ENCODE measurements around the gene OPN4. TPM values are rescaled to one million over a fixed set of nuclear protein-coding genes. Genes with fewer than 3 reads are reported as not detected.

The OPN4 gene
- total RNA-seq, 1 experiment from 2014 or later: not detected

GRCh38 chr10:86659161-86659691 is 4.9 kb downstream of the OPN4 start:
- no peaks in the 10 kb centered on the region for H4K20me1 ChIP-seq (ENCODE audit: low read length)
- TF ChIP-seq EZH2 (IDR thresholded peaks at IDR 0.05; ENCODE audit: low read length, unreplicated experiment) (no peak), EZH2phosphoT487 (IDR thresholded peaks at IDR 0.05; ENCODE audit: borderline replicate concordance, low read length) (no peak)
- TF ChIP-seq, protein P1, sequence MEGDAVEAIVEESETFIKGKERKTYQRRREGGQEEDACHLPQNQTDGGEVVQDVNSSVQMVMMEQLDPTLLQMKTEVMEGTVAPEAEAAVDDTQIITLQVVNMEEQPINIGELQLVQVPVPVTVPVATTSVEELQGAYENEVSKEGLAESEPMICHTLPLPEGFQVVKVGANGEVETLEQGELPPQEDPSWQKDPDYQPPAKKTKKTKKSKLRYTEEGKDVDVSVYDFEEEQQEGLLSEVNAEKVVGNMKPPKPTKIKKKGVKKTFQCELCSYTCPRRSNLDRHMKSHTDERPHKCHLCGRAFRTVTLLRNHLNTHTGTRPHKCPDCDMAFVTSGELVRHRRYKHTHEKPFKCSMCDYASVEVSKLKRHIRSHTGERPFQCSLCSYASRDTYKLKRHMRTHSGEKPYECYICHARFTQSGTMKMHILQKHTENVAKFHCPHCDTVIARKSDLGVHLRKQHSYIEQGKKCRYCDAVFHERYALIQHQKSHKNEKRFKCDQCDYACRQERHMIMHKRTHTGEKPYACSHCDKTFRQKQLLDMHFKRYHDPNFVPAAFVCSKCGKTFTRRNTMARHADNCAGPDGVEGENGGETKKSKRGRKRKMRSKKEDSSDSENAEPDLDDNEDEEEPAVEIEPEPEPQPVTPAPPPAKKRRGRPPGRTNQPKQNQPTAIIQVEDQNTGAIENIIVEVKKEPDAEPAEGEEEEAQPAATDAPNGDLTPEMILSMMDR (conservative IDR thresholded peaks at IDR 0.05; ENCODE audit: low read depth, low read length): no peak
- no peaks in the 10 kb centered on the region for H3K9me2 ChIP-seq (replicated peaks; ENCODE audit: low read length)
- H3K79me2 ChIP-seq (ENCODE audit: low read length): no peaks in the 10 kb centered on the region
- no peak overlapping the region for H3K4me3 ChIP-seq (ENCODE audit: low read length)
- H3K27me3 ChIP-seq (ENCODE audit: low read length): no peaks in the 10 kb centered on the region
- no peak overlapping the region for H3K4me2 ChIP-seq (ENCODE audit: low read length)
- no peak overlapping the region for H3K27ac ChIP-seq (ENCODE audit: low read length)
- DNase-seq (no peak), ATAC-seq (no peak)
- no peaks in the 10 kb centered on the region for H3K36me3 ChIP-seq (ENCODE audit: low read depth, low read length)
- no TSS peak for BruUV-seq (replicated peaks)
- H3F3A ChIP-seq (ENCODE audit: low read length, unreplicated experiment): no peaks in the 10 kb centered on the region
- POLR2A ChIA-PET (ENCODE audit: unreplicated experiment): no interaction called here
- H3K9ac ChIP-seq (ENCODE audit: low read length): no peak overlapping the region
- CTCF ChIA-PET: no interaction called here
- no peak overlapping the region for H2AFZ ChIP-seq (ENCODE audit: low read length)
- H3K4me1 ChIP-seq (ENCODE audit: insufficient read depth, low read length): no peaks in the 10 kb centered on the region
- H3K9me3 ChIP-seq (ENCODE audit: low read length): no peaks in the 10 kb centered on the region
- intact Hi-C loops (cut with micrococcal nuclease): no loop called here

DNA sequence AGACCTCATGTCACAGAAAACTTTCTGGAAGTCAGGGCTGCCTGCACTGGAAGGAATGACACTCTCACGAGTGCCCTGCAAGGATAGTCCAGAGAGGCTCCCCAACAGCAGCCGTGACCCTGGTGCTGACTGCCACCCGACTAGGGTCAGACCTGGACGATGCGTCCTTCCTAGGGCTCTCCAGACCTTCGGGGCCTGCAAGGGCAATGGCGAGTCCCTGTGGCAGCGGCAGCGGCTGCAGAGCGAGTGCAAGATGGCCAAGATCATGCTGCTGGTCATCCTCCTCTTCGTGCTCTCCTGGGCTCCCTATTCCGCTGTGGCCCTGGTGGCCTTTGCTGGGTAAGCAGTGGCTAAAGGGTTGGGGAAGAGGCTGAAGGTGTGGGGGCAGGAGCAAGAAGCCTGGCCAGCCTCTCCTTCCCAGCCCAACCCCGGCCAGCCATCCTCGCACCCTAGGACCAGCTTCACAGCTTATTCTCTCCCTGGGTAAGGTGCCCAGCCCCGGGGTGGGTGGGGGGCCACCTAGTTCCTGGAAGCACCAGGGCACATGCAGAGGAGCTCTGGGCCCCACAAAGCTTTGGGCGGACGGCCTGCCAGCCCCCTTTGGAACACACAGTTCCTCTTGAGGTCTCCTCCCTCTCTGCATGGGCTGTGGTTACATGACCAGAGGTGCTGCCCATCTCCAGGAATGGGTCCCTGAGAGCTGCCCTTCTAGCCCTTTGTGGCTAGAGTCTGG is 5.5 kb downstream of the OPN4 start:
- ATAC-seq: no peak
- intact Hi-C loops (cut with micrococcal nuclease): no loop called here
- no peak for DNase-seq

More for the DNA sequence above, 5.5 kb downstream of the OPN4 start:
- no peaks in the 10 kb centered on the region for H3K36me3 ChIP-seq (ENCODE audit: low read depth, low read length)
- POLR2A ChIA-PET (ENCODE audit: unreplicated experiment): no interaction called here
- H3K9me2 ChIP-seq (replicated peaks; ENCODE audit: low read length): no peaks in the 10 kb centered on the region
- no peaks in the 10 kb centered on the region for H3K79me2 ChIP-seq (ENCODE audit: low read length)
- CTCF ChIA-PET: no interaction called here
- TF ChIP-seq EZH2phosphoT487 (IDR thresholded peaks at IDR 0.05; ENCODE audit: borderline replicate concordance, low read length) (no peak), EZH2 (IDR thresholded peaks at IDR 0.05; ENCODE audit: low read length, unreplicated experiment) (no peak)
- TF ChIP-seq, protein P1 (conservative IDR thresholded peaks at IDR 0.05; ENCODE audit: low read depth, low read length): no peak
- H3K27ac ChIP-seq (ENCODE audit: low read length): no peak overlapping the region
- H3F3A ChIP-seq (ENCODE audit: low read length, unreplicated experiment): no peaks in the 10 kb centered on the region
- no peaks in the 10 kb centered on the region for H3K27me3 ChIP-seq (ENCODE audit: low read length)
- H3K4me2 ChIP-seq (ENCODE audit: low read length): no peak overlapping the region
- BruUV-seq (replicated peaks): no TSS peak
- no peaks in the 10 kb centered on the region for H4K20me1 ChIP-seq (ENCODE audit: low read length)
- H3K9me3 ChIP-seq (ENCODE audit: low read length): no peaks in the 10 kb centered on the region
- H2AFZ ChIP-seq (ENCODE audit: low read length): no peak overlapping the region
- peaks cover 5% of the 10 kb centered on the region for H3K4me1 ChIP-seq (ENCODE audit: insufficient read depth, low read length)
- H3K9ac ChIP-seq (ENCODE audit: low read length): no peak overlapping the region
- H3K4me3 ChIP-seq (ENCODE audit: low read length): no peak overlapping the region

Measured in PC-3 (cell line).